HepG2 (cell line): ENCODE results near the gene PPP2R2C. TPM values are rescaled to one million over a fixed set of nuclear protein-coding genes. Genes with fewer than 3 reads are reported as not detected.

Experiments used
- ATAC-seq: fragments of 200-7000 bp; cut with Tn5 transposase; 3 replicates; pipeline ENCODE4 v1.9.1; 2020; ENCODE audit warnings: mild to moderate bottlenecking, moderate library complexity
- BruUV-seq: library from RNA; stranded (reverse); fragments of 400-500 nt; replicated peaks from 2 replicates; lab custom pipeline; 2021; lab: Mats Ljungman, UMichigan
- CTCF ChIA-PET: fragments of 300-600 bp; formaldehyde crosslinking; extraction: SDS; loops from one replicate; lab custom pipeline; 2021; ENCODE audit warnings: low total read pairs, inconsistent platforms, low intra/inter-chr PET ratio; lab: Yijun Ruan, JAX
- POLR2A ChIA-PET: fragments of 350-600 bp; sonication (Branson Sonifier 250); formaldehyde crosslinking; loops from one replicate; lab custom pipeline; 2020; ENCODE audit warnings: antibody characterized with exemption, inconsistent platforms; lab: Yijun Ruan, JAX
- DNase-seq: peaks from one replicate; pipeline ENCODE4 v3.0.0-alpha.2; 2015; ENCODE audit warnings: low spot score
- FAIRE-seq: peaks from 3 replicates; lab custom pipeline; 2011; peaks lifted over from hg19 to GRCh38; lab: Jason Lieb, UNC
- H2AFZ ChIP-seq: one replicate; pipeline ENCODE4 v1.6.1; 2011; ENCODE audit warnings: low read length, inconsistent platforms
- H3K27ac ChIP-seq: fragments of 300-600 bp; 3 replicates; pipeline ENCODE4 v1.8.0; 2011; ENCODE audit warnings: mixed run types, mild to moderate bottlenecking, mixed read lengths, low read length, inconsistent platforms; ENCODE audit not compliant: insufficient read depth; ENCODE audit errors: extremely low read length
- H3K27me3 ChIP-seq, 2 experiments: fragments of 200-600 bp in 1 of 2; 2 replicates in 1 of 2; 3 replicates in 1 of 2; pipeline versions ENCODE4 v1.6.0 to v1.8.0; 2011; ENCODE audit warnings: low read length in 2 of 2, mild to moderate bottlenecking in 2 of 2, moderate library complexity in 2 of 2, inconsistent platforms in 1 of 2; ENCODE audit not compliant: insufficient read depth in 2 of 2, control insufficient read depth in 1 of 2
- H3K36me3 ChIP-seq, 2 experiments: fragments of 200-600 bp in 1 of 2; replicated peaks in 1 of 2; 2 replicates in 1 of 2; 3 replicates in 1 of 2; pipeline versions ENCODE4 v1.5.1 to v1.8.0; 2011; ENCODE audit warnings: low read length in 2 of 2, inconsistent platforms in 1 of 2; ENCODE audit not compliant: insufficient read depth in 2 of 2, control insufficient read depth in 1 of 2
- H3K4me1 ChIP-seq: 2 replicates; pipeline ENCODE4 v1.5.1; 2012; ENCODE audit warnings: low read length, inconsistent platforms; ENCODE audit not compliant: insufficient read depth
- H3K4me2 ChIP-seq: 2 replicates; pipeline ENCODE4 v1.6.0; 2011; ENCODE audit warnings: low read depth, low read length, inconsistent platforms
- H3K4me3 ChIP-seq, 3 experiments: fragments of 200-600 bp in 1 of 3; sonication (generic), shearing (Covaris generic) in 1 of 3; replicated peaks in 1 of 3; 2 replicates each; pipeline ENCODE4 v1.5.1; 2011 to 2016; ENCODE audit warnings: low read length in 3 of 3, inconsistent platforms in 2 of 3, low read depth in 2 of 3, mild to moderate bottlenecking in 2 of 3, control low read depth in 1 of 3, mixed read lengths in 1 of 3; ENCODE audit not compliant: insufficient read depth in 1 of 3
- H3K79me2 ChIP-seq: one replicate; pipeline ENCODE4 v1.6.1; 2011; ENCODE audit warnings: low read length, inconsistent platforms; ENCODE audit not compliant: insufficient read depth
- H3K9ac ChIP-seq: 2 replicates; pipeline ENCODE4 v1.6.0; 2011; ENCODE audit warnings: mild to moderate bottlenecking, low read depth, low read length, inconsistent platforms; ENCODE audit not compliant: insufficient read depth
- H3K9me3 ChIP-seq: 2 replicates; pipeline ENCODE4 v1.5.1; 2012; ENCODE audit warnings: mild to moderate bottlenecking, low read length
- H4K20me1 ChIP-seq: 2 replicates; pipeline ENCODE4 v1.6.0; 2011; ENCODE audit warnings: inconsistent platforms, mild to moderate bottlenecking, low read length, moderate library complexity; ENCODE audit not compliant: insufficient read depth
- HNF4A ChIP-seq: sonication (generic); formaldehyde crosslinking; IDR thresholded peaks from 2 replicates; pipeline ENCODE4 v1.4.0; 2020; ENCODE audit warnings: missing genetic modification reagents
- NR3C1 ChIP-seq: sonication (generic); formaldehyde crosslinking; IDR thresholded peaks from 2 replicates; pipeline ENCODE4 v1.4.0; 2020; ENCODE audit warnings: missing genetic modification reagents
- ZBTB33 ChIP-seq: sonication (generic); formaldehyde crosslinking; IDR thresholded peaks from 2 replicates; pipeline ENCODE4 v1.4.0; 2020; ENCODE audit warnings: missing genetic modification reagents
- ZBTB38 ChIP-seq: sonication (generic); formaldehyde crosslinking; IDR thresholded peaks from 2 replicates; pipeline ENCODE4 v1.5.1; 2020; ENCODE audit warnings: mild to moderate bottlenecking, missing genetic modification reagents
- ZNF230 ChIP-seq: sonication (generic); formaldehyde crosslinking; IDR thresholded peaks from 2 replicates; pipeline ENCODE4 v1.4.0; 2020; ENCODE audit warnings: mild to moderate bottlenecking, missing genetic modification reagents
- ZSCAN21 ChIP-seq: sonication (generic); formaldehyde crosslinking; IDR thresholded peaks from 2 replicates; pipeline ENCODE4 v1.8.0; 2022; ENCODE audit warnings: mild to moderate bottlenecking, missing genetic modification reagents, moderate library complexity, borderline replicate concordance
- WGBS: methylation state at CpG from one replicate; pipeline ENCODE4 v1.1.6; 2017; ENCODE audit warnings: low lambda C conversion rate; 5-methylcytosine and 5-hydroxymethylcytosine counted together
- in situ Hi-C: cut with HindIII; loops from 2 replicates; pipeline ENCODE4 v1.10.0; 2017; ENCODE audit warnings: low pct_unique_long_range_greater_than_20kb; ENCODE audit not compliant: extremely low pct_ligation_motif_present
- intact Hi-C: fragments of 100-400 bp; cut with micrococcal nuclease; formaldehyde crosslinking; loops from one replicate; pipeline ENCODE4 v1.10.0; 2022; ENCODE audit not compliant: unreplicated experiment
- polyA plus RNA-seq, 8 experiments: library from polyadenylated mRNA; depleted of rRNA in 3 of 8; stranded (reverse) in 7 of 8; unstranded in 1 of 8; fragments of >200 nt; fragmentation: Illumina TruSeq in 4 of 8; extraction: Trizol in 4 of 8; gene quantifications; 2 replicates each; pipeline versions ENCODE4 v1.2.1 to v1.2.3, GENCODE V29; 2011 to 2016; ENCODE audit warnings: low read depth in 4 of 8, missing spikeins in 1 of 8, mixed read lengths in 1 of 8; ENCODE audit not compliant: insufficient read depth in 1 of 8
- total RNA-seq, 5 experiments: library from RNA; depleted of rRNA; stranded (reverse); fragments of >200 nt; fragmentation: Illumina TruSeq; extraction: Trizol; gene quantifications; 2 replicates each; pipeline ENCODE4 v1.2.3, GENCODE V29; 2016; ENCODE audit warnings: low read depth in 1 of 5

PPP2R2C gene
- total and polyA plus RNA-seq, 2 of the 13 experiments (the other 11 are each of a cell fraction or from before 2014, with no cell fraction given), result 0.60 to 8.6 TPM

DNA sequence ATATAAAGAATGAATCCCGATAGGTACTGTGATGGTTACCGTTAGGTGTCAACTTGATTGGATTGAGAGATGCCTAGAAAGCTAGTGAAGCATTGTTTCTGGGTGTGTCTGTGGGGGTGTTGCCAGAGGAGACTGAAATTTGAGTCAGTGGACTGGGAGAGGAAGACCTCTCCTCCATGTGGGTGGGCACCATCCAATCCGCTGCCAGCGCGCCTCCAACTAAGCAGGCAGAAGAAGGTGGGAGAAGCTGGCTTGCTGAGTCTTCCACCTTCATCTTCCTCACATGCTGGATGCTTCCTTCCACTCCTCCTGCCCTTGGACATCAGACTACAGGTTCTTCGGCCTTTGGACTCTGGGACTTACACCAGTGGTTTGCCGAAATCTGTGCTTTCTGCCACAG lies 162.6 kb downstream of the PPP2R2C start:
- Histone ChIP-seq H3K79me2 (no peaks in the 10 kb centered on the region), H3K36me3 (no peaks in the 10 kb centered on the region; a peak in 1 of 5 replicates), H3K27ac (peak overlapping the region; percentile 65), H3K9me3 (no peaks in the 10 kb centered on the region), H3K4me3 (peak overlapping the region; percentile 71 to 74 (median 74)), H2AFZ (no peak overlapping the region), H4K20me1 (no peaks in the 10 kb centered on the region), H3K9ac (peak overlapping the region; percentile 70), H3K4me2 (peak overlapping the region; percentile 92), H3K4me1 (peaks cover 43% of the 10 kb centered on the region), H3K27me3 (no peaks in the 10 kb centered on the region)
- POLR2A ChIA-PET, result interaction anchor here (1.2 to 4.4 kb wide), 8 partner anchors 10 to 45 kb away, joined by 3 to 41 read pairs (median 12); partner anchors contain the start of gene WFS1
- in situ Hi-C loops, result no loop called here
- CTCF ChIA-PET, result interaction anchor here (2.0 kb wide), 2 partner anchors 16 to 18 kb away, joined by 6 to 26 read pairs; no protein-coding TSS in a partner anchor
- no peak for ATAC-seq
- no TSS peak for BruUV-seq
- 66% methylated on average over 7 of the region's 7 CpGs for WGBS
- peak; percentile 39 for FAIRE-seq
- no peak for DNase-seq
- intact Hi-C loops, result no loop called here
- peak; percentile 40 for TF ChIP-seq HNF4A
- no peak for TF ChIP-seq ZNF230 (CRISPR knock-in tag)
- no peak for TF ChIP-seq ZSCAN21 (CRISPR knock-in tag)
- TF ChIP-seq NR3C1 (CRISPR knock-in tag), result no peak
- TF ChIP-seq ZBTB33, result 0 out of 2 replicates have a peak, but pooled peaks have one; percentile 25
- TF ChIP-seq ZBTB38 (CRISPR knock-in tag), result peak; percentile 63; the same call in 1 of the 2 replicates
